ENCODE data around the gene OGA. TPM values are rescaled to one million over a fixed set of nuclear protein-coding genes. Genes with fewer than 3 reads are reported as not detected.

OGA gene
- total and polyA plus RNA-seq, 2 of the 8 experiments (the other 6 are each of a cell fraction or from before 2014, with no cell fraction given) = 31.2 to 107 TPM

DNA sequence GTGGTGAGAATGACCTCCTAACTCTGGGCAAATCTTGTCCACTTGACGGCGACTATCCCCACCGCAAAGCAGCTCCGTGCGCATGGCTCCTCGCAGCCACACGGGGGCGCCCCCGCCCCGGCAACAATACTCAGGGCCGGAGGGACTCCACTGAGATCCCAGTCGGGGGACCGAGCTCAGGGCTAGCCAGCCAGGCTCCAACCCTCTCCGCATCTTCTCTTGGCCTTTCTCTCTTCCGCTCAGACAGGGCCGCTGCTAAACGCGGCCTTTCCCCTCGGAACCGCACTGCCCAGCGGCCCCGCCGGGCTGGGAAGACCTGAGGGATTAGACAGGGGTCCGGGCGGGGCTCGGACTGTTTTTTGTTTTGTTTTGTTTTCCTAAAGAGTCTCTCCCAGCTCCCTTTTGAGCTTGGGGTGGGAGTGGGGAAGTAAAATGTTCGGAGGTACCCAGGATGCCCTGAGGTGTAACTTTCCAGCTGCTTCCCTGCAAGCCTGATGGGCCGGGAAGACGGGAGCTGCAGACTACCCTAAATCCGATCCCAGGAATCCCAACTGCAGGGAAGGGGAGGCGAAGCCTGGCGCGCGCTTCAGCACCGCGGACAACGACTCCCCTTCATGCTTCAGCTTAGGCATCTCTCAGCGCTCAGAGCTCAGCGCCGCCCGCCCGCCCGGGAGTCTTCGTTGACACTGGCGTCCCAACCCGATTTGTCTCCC, 22.7 kb upstream of the OGA start (continued):
- TF ChIP-seq, protein P1, sequence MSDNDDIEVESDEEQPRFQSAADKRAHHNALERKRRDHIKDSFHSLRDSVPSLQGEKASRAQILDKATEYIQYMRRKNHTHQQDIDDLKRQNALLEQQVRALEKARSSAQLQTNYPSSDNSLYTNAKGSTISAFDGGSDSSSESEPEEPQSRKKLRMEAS (IDR thresholded peaks at IDR 0.05) = peak; percentile 80
- TF ChIP-seq SIX5 (IDR thresholded peaks at IDR 0.05; ENCODE audit: low read depth, low read length) = no peak
- no peak for TF ChIP-seq KDM4A (IDR thresholded peaks at IDR 0.05; ENCODE audit: low read depth, low read length, severe bottlenecking)
- peak; percentile 50; the same call in 1 of the 2 replicates for TF ChIP-seq TBP (IDR thresholded peaks at IDR 0.05; ENCODE audit: low read depth, low read length)
- peak; percentile 14; the same call in 1 of the 2 replicates for TF ChIP-seq JUND (IDR thresholded peaks at IDR 0.05; ENCODE audit: low read length)
- TF ChIP-seq SUZ12 (IDR thresholded peaks at IDR 0.05; ENCODE audit: low read length) = no peak
- TF ChIP-seq, protein P2, sequence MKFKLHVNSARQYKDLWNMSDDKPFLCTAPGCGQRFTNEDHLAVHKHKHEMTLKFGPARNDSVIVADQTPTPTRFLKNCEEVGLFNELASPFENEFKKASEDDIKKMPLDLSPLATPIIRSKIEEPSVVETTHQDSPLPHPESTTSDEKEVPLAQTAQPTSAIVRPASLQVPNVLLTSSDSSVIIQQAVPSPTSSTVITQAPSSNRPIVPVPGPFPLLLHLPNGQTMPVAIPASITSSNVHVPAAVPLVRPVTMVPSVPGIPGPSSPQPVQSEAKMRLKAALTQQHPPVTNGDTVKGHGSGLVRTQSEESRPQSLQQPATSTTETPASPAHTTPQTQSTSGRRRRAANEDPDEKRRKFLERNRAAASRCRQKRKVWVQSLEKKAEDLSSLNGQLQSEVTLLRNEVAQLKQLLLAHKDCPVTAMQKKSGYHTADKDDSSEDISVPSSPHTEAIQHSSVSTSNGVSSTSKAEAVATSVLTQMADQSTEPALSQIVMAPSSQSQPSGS (IDR thresholded peaks at IDR 0.05; ENCODE audit: low read length) = no peak; the same call in 1 of the 2 replicates
- TF ChIP-seq MAFK (IDR thresholded peaks at IDR 0.05; ENCODE audit: low read depth, low read length) = no peak
- no peak for TF ChIP-seq POLR2AphosphoS5 (IDR thresholded peaks at IDR 0.05; ENCODE audit: low read depth, low read length)
- TF ChIP-seq PHF8 (conservative IDR thresholded peaks at IDR 0.05; ENCODE audit: low read depth, low read length) = no peak
- TF ChIP-seq SRF (IDR thresholded peaks at IDR 0.05; ENCODE audit: low read depth, low read length) = no peak

Data from H1 (cell line).